Glomerular visceral epithelial cell (primary cell): ENCODE measurements around the gene PTPRD.
A peak's percentile ranks its signal among the peaks of the same experiment; 100 is the strongest.

Source experiments
- DNase-seq: peaks from one replicate; pipeline ENCODE4 v3.0.0-alpha.2; 2016; ENCODE audit errors: extremely low spot score

PTPRD gene

GRCh38 chr9:10268531-10269485, 344.0 kb downstream of the PTPRD start:
- DNase-seq, result peak; percentile 51

- peak; percentile 67 for DNase-seq
Observed at GRCh38 chr9:10265153-10265631, 347.6 kb downstream of the PTPRD start.

DNA sequence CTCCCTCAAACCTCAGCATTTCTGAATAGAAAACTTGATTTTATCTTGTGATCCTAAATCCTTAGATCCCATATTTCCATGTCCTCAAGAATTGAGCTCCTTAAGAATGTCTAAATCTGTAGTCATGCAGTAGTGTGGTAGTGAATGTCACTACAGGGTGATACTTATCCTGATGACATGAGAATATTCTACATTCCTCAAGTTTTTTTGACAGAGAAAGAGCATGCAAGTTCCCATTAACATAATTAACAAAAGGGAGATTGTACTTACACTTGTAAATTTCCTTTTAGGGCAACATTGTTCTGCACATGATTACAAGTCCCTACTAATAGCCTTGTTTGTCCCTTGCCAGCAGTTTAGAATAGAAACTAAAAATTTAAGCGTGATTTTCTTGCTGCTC, 352.3 kb downstream of the PTPRD start:
- no peak for DNase-seq

DNA sequence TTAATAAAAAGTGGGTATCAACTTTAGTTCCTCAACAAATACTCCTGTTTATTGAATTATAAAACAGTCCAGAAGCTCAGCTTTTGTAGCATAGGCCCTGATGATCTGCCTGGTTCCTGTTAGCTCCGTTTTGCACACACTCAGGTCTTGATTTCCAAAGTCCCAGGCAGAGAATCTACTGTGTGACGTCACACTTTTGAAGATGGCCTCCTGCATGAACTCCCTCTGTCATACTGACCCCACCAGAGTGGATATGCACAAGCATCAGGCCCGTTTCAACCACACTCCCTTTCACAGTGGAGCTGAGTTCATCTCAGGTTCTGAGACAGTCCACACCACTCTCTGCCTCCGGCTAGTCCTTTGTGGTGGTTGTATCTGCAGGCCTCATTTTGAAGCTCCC, 353.1 kb downstream of the PTPRD start:
- no peak for DNase-seq

DNA sequence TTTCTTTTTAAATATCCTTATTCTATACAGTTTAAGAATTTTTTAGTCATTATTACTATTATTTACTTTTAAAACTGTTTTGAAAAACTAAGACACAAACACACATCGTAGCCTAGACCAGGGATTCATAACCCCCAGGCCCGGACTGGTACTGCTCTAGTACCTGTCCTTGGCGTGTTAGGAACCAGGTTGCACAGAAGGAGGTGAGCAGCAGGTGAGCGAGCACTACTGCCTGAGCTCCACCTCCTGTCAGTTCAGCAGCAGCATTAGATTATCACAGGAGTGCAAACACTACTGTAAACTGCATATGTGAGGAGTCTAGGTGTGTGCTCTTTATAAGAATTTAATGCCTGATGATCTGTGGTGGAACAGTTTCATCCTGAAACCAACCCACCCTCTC, 357.0 kb downstream of the PTPRD start:
- no peak for DNase-seq

DNA sequence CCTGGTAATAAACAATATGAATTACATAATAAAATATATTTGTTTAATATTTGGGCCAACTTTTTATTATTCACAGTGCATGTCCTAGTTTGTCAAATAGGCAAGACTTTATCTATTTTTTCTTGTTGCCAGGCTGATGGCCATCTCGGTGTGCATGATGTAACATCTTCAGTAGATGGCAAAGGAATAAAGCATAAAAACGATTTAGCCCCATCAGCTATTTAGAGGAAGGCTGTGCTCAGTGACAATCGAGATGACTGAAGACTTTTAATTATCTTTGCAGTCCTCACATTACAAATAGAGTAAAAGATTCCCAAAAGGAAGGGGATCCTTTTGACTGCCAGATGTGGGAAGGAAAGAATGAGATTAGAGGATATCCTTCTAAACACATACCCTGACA, 358.5 kb downstream of the PTPRD start:
- no peak for DNase-seq

GRCh38 chr9:10253341-10253740, 359.5 kb downstream of the PTPRD start:
- DNase-seq, result no peak

- no peak for DNase-seq
Observed at GRCh38 chr9:10252174-10252573, 360.6 kb downstream of the PTPRD start.

DNA sequence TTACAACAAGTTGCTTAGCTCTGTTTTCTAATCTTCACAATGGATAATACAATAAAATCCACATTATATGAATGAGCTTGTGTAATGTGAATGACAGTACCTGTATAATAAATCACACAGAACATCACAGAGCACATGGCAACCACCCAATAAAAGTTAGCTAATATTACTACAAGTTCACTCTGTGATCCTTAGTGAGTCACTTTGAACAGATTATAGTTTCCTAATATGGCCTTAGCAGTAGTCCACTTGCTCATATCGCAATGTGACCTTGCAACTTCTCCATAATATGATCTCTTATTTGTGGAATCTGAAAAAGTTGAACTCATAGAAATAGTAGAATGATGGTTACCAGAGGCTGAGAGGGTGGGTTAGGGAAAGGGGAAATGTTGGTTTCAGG, 361.3 kb downstream of the PTPRD start:
- DNase-seq, result peak; percentile 29

DNA sequence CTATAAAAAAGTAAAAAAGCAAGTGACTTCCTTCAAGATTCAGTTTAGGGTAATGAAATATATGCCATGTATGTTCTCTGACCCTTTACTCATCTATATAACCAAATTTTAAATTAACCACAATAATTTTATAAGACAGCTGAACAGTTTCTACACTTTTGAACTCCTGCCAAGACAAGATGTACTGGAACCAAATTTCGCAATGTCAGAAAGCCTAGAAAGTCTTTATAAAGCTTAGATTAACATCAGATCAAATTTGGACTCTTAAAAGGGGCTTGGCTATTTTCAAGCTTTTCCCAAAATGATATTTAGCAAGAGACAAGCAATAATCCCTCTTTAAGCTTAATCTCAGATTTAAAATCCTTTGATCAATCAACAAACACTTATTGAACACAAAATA, 362.6 kb downstream of the PTPRD start:
- no peak for DNase-seq

DNA sequence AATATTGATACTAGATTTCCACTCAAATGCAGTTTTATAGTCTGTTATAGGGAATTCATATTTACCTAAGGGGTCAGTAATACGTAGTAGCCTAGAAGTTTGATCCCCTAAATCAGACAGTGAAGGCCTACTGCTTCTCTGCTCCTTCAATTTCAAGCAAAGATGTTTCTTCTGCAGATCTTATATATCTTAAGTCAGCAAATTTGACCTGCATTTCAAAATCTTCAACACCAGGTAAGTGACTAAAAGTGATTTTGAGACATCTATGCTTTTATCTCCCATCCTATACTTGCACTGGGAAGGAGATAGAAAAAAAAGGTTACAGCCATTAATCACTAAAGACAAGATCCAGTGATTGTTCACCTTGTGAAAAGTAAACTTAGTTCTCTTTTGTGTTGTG, 363.9 kb downstream of the PTPRD start:
- no peak for DNase-seq

GRCh38 chr9:10242255-10242654, 370.5 kb downstream of the PTPRD start:
- no peak for DNase-seq

- no peak for DNase-seq
Observed at GRCh38 chr9:10238087-10238486, 374.7 kb downstream of the PTPRD start.

DNA sequence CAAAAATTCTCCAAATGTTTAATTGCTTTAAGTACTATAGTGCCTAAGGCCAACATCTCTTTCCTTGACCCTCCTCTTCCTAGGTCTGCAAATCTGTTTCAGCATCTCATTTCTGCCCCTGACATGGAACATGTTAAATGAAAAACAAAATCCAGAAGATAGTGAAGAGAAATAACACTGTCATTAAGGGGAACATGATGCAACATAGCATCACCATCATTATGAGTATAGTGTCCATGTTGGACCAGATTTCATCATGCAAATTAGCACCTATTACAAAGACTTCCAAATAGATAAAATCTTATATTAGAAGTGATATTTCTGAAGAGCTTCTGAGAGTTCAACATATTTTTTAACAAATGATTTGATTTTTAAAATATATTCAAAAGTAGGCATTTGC, 375.2 kb downstream of the PTPRD start:
- DNase-seq, result no peak

GRCh38 chr9:10236161-10236560, 376.6 kb downstream of the PTPRD start:
- no peak for DNase-seq

GRCh38 chr9:10235376-10235775, 377.4 kb downstream of the PTPRD start:
- DNase-seq, result no peak

- peak; percentile 1 for DNase-seq
Observed at GRCh38 chr9:10232352-10232930, 380.4 kb downstream of the PTPRD start.

- DNase-seq, result no peak
Observed at GRCh38 chr9:10230512-10230911, 382.3 kb downstream of the PTPRD start.

DNA sequence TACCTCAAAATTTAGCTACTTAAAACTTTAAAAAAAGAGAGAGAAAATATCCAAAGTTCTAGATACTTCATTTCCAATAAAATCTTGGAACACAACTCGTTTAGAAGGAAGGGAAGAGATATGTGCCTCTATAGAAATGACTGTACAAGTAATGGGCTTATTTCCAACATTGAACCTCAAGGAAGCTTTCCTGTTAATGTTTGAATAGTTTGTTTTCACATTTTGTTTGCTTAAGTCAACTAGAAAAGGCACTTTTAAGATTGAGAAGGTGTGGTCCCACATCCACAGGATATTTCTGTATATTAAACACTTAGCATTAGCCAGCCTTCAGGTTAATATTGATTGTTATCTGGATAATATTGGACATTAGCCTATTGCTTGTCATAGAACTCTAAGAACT, 384.7 kb downstream of the PTPRD start:
- no peak for DNase-seq

GRCh38 chr9:10226996-10227395, 385.8 kb downstream of the PTPRD start:
- DNase-seq, result no peak

GRCh38 chr9:10212702-10213101, 400.1 kb downstream of the PTPRD start:
- DNase-seq, result no peak

- DNase-seq, result no peak
Observed at GRCh38 chr9:10208691-10209069, 404.1 kb downstream of the PTPRD start.

DNA sequence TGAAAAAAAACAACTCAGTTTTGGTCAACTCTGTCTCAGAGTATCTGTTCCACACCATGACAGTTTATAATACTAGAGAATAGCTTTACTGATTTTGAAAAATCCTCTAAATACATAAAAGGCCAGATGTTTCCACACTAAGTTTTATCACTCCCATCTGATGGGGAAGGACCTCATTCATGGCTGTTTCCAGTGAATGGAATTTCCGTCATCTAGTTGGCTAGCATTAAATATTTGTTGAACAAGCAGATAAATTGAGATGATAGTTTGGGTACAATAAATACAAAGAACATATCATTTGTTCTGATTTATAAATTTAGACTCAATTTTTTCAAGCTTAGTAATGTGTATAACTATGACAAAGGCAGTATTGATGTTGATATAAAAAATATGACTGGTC, 408.5 kb downstream of the PTPRD start:
- no peak for DNase-seq
